AG04450 (cell line): ENCODE measurements around the gene DNHD1. TPM values are rescaled to one million over a fixed set of nuclear protein-coding genes. Genes with fewer than 3 reads are reported as not detected.

Experiments used
- CTCF ChIA-PET: fragments of 300-600, 350-600 bp; formaldehyde crosslinking; extraction: SDS; loops from one replicate; lab custom pipeline; 2022; ENCODE audit warnings: antibody characterized with exemption, inconsistent platforms; lab: Charles Lee
- POLR2A ChIA-PET: fragments of 350-600 bp; formaldehyde crosslinking; extraction: SDS; loops from one replicate; lab custom pipeline; 2021; ENCODE audit warnings: antibody characterized with exemption, inconsistent platforms; lab: Yijun Ruan, JAX
- DNase-seq: peaks from one replicate; pipeline ENCODE4 v3.0.0-alpha.2; 2011; ENCODE audit warnings: low read depth, low spot score
- H3K27ac ChIP-seq: one replicate; pipeline ENCODE4 v1.5.1; 2012; ENCODE audit warnings: low read depth, low read length, control low read depth
- H3K27me3 ChIP-seq: one replicate; pipeline ENCODE4 v1.6.0; 2012; ENCODE audit warnings: low read length; ENCODE audit not compliant: control insufficient read depth, insufficient read depth
- H3K4me3 ChIP-seq: 2 replicates; pipeline ENCODE4 v1.5.1; 2011; ENCODE audit warnings: mild to moderate bottlenecking, low read depth, low read length, control low read depth
- H3K9me3 ChIP-seq: 2 replicates; pipeline ENCODE4 v1.5.1; 2012; ENCODE audit warnings: low read length; ENCODE audit not compliant: control insufficient read depth, insufficient read depth
- CTCF ChIP-seq: IDR thresholded peaks from 2 replicates; pipeline ENCODE4 v1.5.1; 2011; ENCODE audit warnings: low read depth, low read length, control low read depth, inconsistent platforms
- polyA plus RNA-seq: library from polyadenylated mRNA; depleted of rRNA; stranded (reverse); fragments of >200 nt; gene quantifications from 2 replicates; pipeline ENCODE4 v1.2.3, GENCODE V29; 2011

Gene DNHD1
- polyA plus RNA-seq, 1 experiment, result 2.2 TPM

GRCh38 chr11:6456361-6457073 is 40.6 kb upstream of the DNHD1 start:
- no peaks in the 10 kb centered on the region; the same call in 1 of the 2 replicates for H3K9me3 ChIP-seq
- ChIA-PET POLR2A (no interaction called here), CTCF (interaction anchor here (1.2 to 2.9 kb wide), 2 partner anchors 13 to 77 kb away, joined by 5 to 14 read pairs; no protein-coding TSS in a partner anchor)

GRCh38 chr11:6457581-6458320 is 39.3 kb upstream of the DNHD1 start:
- no peak for DNase-seq
- Histone ChIP-seq H3K9me3 (no peaks in the 10 kb centered on the region; the same call in 1 of the 2 replicates), H3K27ac (no peak overlapping the region), H3K27me3 (no peaks in the 10 kb centered on the region), H3K4me3 (no peak overlapping the region)
- ChIA-PET CTCF (interaction anchor here (0.7 to 1.2 kb wide), 2 partner anchors 14 to 81 kb away, joined by 3 to 5 read pairs; no protein-coding TSS in a partner anchor), POLR2A (no interaction called here)
- TF ChIP-seq CTCF, result no peak

More at GRCh38 chr11:6456361-6457073, 40.6 kb upstream of the DNHD1 start:
- Histone ChIP-seq H3K27ac (no peak overlapping the region), H3K4me3 (no peak overlapping the region), H3K27me3 (no peaks in the 10 kb centered on the region)
- no peak for DNase-seq
- TF ChIP-seq CTCF, result no peak

- H3K27me3 ChIP-seq, result no peaks in the 10 kb centered on the region
- no peak overlapping the region for H3K4me3 ChIP-seq
- no peak overlapping the region for H3K27ac ChIP-seq
- no peak for DNase-seq
- no peaks in the 10 kb centered on the region; the same call in 1 of the 2 replicates for H3K9me3 ChIP-seq
- ChIA-PET CTCF (interaction anchor here (0.7 to 1.1 kb wide), 2 partner anchors 19 to 95 kb away, joined by 3 read pairs; no protein-coding TSS in a partner anchor), POLR2A (no interaction called here)
- TF ChIP-seq CTCF, result no peak
Measured at GRCh38 chr11:6458352-6459098, 38.6 kb upstream of the DNHD1 start.

- POLR2A ChIA-PET, result no interaction called here
- TF ChIP-seq CTCF, result no peak
- CTCF ChIA-PET, result interaction anchor here (0.7 to 1.1 kb wide), 2 partner anchors 20 to 96 kb away, joined by 3 read pairs; no protein-coding TSS in a partner anchor
- Histone ChIP-seq H3K4me3 (no peak overlapping the region), H3K27me3 (no peaks in the 10 kb centered on the region), H3K9me3 (no peaks in the 10 kb centered on the region; the same call in 1 of the 2 replicates), H3K27ac (no peak overlapping the region)
- DNase-seq, result no peak
Measured at GRCh38 chr11:6459099-6459450, 38.0 kb upstream of the DNHD1 start.
